WERI-Rb-1 (cell line): ENCODE results near the gene CFAP100.

Experiments used
- DNase-seq: peaks from one replicate; pipeline ENCODE4 v3.0.0-alpha.2; 2020
- H3K27ac ChIP-seq: fragments of 250-450 bp; sonication (Bioruptor Pico); 2 replicates; pipeline ENCODE4 v1.5.1; 2020; ENCODE audit warnings: mild to moderate bottlenecking, moderate library complexity
- H3K27me3 ChIP-seq: fragments of 250-450 bp; sonication (Bioruptor Pico); 2 replicates; pipeline ENCODE4 v1.5.1; 2021; ENCODE audit warnings: mild to moderate bottlenecking, low read depth, moderate library complexity; ENCODE audit not compliant: insufficient read depth, severe bottlenecking
- H3K36me3 ChIP-seq: fragments of 250-450 bp; sonication (Bioruptor Pico); 2 replicates; pipeline ENCODE4 v1.5.1; 2020; ENCODE audit warnings: mild to moderate bottlenecking, moderate library complexity
- H3K4me3 ChIP-seq: 2 replicates; pipeline ENCODE4 v1.5.1; 2011; ENCODE audit warnings: low read depth, mild to moderate bottlenecking, control low read depth, low read length
- H3K9me3 ChIP-seq: fragments of 250-450 bp; sonication (Bioruptor Pico); 2 replicates; pipeline ENCODE4 v1.5.1; 2021; ENCODE audit warnings: mild to moderate bottlenecking, moderate library complexity; ENCODE audit not compliant: severe bottlenecking
- TF ChIP-seq, protein P1 (sequence below): IDR thresholded peaks from 2 replicates; pipeline ENCODE4 v1.5.1; 2011; ENCODE audit warnings: low read depth, mild to moderate bottlenecking, control low read depth, inconsistent platforms, low read length

CFAP100 gene

DNA sequence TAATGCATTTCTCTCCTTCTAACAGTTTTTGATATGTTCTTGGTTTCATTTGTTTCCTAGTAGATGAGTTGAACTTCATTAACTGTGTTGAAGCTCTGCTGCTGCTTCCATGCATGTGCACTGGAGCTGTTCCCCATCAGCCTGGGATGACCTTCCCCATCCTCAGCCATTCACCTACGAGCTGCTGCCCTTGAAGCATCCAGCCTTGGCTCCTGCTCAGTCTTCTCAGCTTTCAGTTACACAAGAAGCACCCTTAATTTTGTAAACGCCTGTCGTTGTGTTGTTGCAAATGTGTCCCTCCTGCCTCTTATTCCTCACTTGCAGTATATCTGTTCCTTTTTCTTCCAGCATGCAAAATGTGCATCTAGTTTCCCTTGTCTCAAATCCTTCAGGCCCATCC, 89.4 kb downstream of the CFAP100 start:
- TF ChIP-seq, protein P1, sequence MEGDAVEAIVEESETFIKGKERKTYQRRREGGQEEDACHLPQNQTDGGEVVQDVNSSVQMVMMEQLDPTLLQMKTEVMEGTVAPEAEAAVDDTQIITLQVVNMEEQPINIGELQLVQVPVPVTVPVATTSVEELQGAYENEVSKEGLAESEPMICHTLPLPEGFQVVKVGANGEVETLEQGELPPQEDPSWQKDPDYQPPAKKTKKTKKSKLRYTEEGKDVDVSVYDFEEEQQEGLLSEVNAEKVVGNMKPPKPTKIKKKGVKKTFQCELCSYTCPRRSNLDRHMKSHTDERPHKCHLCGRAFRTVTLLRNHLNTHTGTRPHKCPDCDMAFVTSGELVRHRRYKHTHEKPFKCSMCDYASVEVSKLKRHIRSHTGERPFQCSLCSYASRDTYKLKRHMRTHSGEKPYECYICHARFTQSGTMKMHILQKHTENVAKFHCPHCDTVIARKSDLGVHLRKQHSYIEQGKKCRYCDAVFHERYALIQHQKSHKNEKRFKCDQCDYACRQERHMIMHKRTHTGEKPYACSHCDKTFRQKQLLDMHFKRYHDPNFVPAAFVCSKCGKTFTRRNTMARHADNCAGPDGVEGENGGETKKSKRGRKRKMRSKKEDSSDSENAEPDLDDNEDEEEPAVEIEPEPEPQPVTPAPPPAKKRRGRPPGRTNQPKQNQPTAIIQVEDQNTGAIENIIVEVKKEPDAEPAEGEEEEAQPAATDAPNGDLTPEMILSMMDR = no peak
- Histone ChIP-seq H3K27ac (no peak overlapping the region), H3K36me3 (no peaks in the 10 kb centered on the region), H3K27me3 (no peaks in the 10 kb centered on the region), H3K9me3 (no peaks in the 10 kb centered on the region), H3K4me3 (no peak overlapping the region)
- no peak for DNase-seq

DNA sequence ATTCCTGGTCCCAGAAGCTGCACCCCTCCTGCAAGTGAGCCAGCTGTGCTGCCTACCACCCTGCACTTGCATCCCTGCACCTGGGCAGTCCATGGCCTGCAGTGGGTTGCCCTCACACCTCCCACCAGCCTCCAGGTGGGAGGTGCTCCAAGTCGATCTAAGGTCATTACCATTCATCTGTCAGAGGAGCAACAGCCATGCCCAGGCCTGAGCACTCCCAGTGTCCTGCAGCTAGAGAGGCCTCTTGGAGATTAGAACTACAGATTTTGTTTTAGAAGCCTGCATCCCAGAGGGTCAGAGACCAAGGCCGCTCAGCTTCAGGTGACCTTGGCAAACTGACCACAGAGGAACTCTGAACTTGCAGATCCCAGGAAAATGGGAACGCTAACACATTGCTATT, 90.0 kb downstream of the CFAP100 start:
- no peaks in the 10 kb centered on the region for H3K9me3 ChIP-seq
- TF ChIP-seq, protein P1 = no peak
- DNase-seq = no peak
- no peaks in the 10 kb centered on the region for H3K36me3 ChIP-seq
- H3K4me3 ChIP-seq = no peak overlapping the region
- no peaks in the 10 kb centered on the region for H3K27me3 ChIP-seq
- H3K27ac ChIP-seq = no peak overlapping the region

DNA sequence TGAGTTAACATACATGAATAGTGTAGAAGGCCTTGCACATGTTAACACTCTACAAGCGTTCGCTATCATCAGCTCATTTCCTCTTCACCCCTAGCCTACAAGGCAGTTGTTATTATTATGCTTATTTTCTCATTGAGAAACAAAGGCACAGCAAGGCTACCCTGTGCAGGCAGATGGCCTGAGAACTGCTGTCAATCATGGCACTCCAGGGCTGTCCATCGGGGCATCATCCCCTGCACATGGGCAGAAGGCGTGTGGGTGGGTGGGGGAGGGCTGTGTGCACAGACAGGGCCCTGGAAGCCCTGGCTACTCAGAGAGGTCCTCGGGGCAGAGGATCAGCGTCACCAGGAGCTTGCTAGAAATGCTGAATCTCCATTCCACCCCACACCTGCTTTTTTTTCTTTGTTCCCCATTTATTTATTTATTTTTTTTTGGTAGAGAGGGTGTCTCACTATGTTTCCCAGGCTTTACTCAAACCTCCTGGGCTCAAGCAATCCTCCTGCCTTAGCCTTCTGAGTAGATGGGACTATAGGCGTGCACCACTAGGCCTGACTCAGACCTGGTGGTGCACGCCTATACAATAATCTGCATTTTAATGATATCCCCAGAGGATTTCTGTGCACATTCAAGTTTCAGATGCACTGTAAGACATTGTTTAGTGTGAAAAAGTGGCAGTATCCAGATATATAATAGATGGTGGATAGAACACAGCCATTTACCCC, 90.6 kb downstream of the CFAP100 start:
- Histone ChIP-seq H3K9me3 (no peaks in the 10 kb centered on the region), H3K27ac (no peak overlapping the region), H3K36me3 (no peaks in the 10 kb centered on the region), H3K27me3 (no peaks in the 10 kb centered on the region), H3K4me3 (no peak overlapping the region)
- TF ChIP-seq, protein P1 = no peak
- peak; percentile 40 for DNase-seq

DNA sequence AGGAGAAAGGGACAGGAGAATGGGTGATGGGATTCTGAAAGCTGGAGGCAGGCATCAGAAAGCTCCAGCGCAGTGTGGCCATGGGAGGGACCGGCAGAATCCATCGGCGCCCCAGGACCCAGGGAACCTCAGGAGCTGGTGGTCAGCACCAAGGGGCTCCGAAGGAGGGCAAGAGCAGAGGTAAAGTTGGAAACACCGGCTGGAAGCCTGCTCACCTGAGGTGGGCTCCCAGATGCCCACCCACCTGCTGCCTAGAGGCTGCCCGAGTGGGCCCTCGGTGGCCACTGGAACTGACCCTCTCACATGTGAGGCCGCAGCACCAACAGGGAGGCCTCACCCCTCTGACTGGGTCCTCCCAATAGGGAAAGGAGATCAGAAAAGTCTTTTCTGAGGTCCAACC, 91.2 kb downstream of the CFAP100 start:
- Histone ChIP-seq H3K4me3 (no peak overlapping the region), H3K9me3 (no peaks in the 10 kb centered on the region), H3K27ac (no peak overlapping the region), H3K27me3 (no peaks in the 10 kb centered on the region), H3K36me3 (no peaks in the 10 kb centered on the region)
- TF ChIP-seq, protein P1 = no peak
- DNase-seq = no peak
